NCI-H1694 (cell line): ENCODE data around the gene PYCR2.
"Not testable (repeated sequence)": the region's sequence is repeated elsewhere in the genome, so short reads cannot be mapped to it uniquely, and the experiment has no call there.

Experiments
- DNase-seq: peaks from one replicate; lab custom pipeline; 2025; lab: John Stamatoyannopoulos, UW

PYCR2 gene

GRCh38 chr1:225942574-225942973, 18.5 kb upstream of the PYCR2 start:
- DNase-seq, result no peak

- DNase-seq, result no peak
These were observed 17.8 kb upstream of the PYCR2 start for GRCh38 chr1:225941942-225942222.

GRCh38 chr1:225941187-225941941, 17.3 kb upstream of the PYCR2 start, which contains the start of gene LEFTY2:
Gene LEFTY2 (minus strand): TSS chr1:225941220. CDS start chr1:225941140, 80 bp downstream.
- DNase-seq, result no peak

- DNase-seq, result no peak
These were observed 16.5 kb upstream of the PYCR2 start for GRCh38 chr1:225940385-225941151.

- not testable (repeated sequence) for DNase-seq
These were observed 15.9 kb upstream of the PYCR2 start for GRCh38 chr1:225939939-225940310.

GRCh38 chr1:225939097-225939938, 15.3 kb upstream of the PYCR2 start:
- not testable (repeated sequence) for DNase-seq

- no peak for DNase-seq
These were observed 13.3 kb upstream of the PYCR2 start for GRCh38 chr1:225937048-225937968.

GRCh38 chr1:225936523-225936922, 12.5 kb upstream of the PYCR2 start:
- no peak for DNase-seq

GRCh38 chr1:225936086-225936485, 12.0 kb upstream of the PYCR2 start:
- DNase-seq, result not testable (repeated sequence)

GRCh38 chr1:225934711-225935110, 10.7 kb upstream of the PYCR2 start:
- no peak for DNase-seq

GRCh38 chr1:225933072-225933471, 9.0 kb upstream of the PYCR2 start:
- DNase-seq, result no peak

- DNase-seq, result no peak
These were observed 7.5 kb upstream of the PYCR2 start for GRCh38 chr1:225931270-225932136.

- DNase-seq, result no peak
These were observed 6.5 kb upstream of the PYCR2 start for GRCh38 chr1:225930566-225930965.

- not testable (repeated sequence) for DNase-seq
These were observed 5.4 kb upstream of the PYCR2 start for GRCh38 chr1:225929462-225929861.

GRCh38 chr1:225928186-225929175, 4.4 kb upstream of the PYCR2 start:
- DNase-seq, result no peak

GRCh38 chr1:225926551-225927113, 2.6 kb upstream of the PYCR2 start:
- DNase-seq, result no peak

- DNase-seq, result no peak
These were observed 714 bp downstream of the PYCR2 start for GRCh38 chr1:225923381-225923691.

GRCh38 chr1:225921734-225922709, 2.0 kb downstream of the PYCR2 start:
- DNase-seq, result peak; percentile 45
